ENCODE results near the gene TNFRSF13B. TPM values are rescaled to one million over a fixed set of nuclear protein-coding genes. Genes with fewer than 3 reads are reported as not detected.
A peak's percentile ranks its signal among the peaks of the same experiment; 100 is the strongest.
"Not testable (repeated sequence)": the region's sequence is repeated elsewhere in the genome, so short reads cannot be mapped to it uniquely, and the experiment has no call there.

Gene TNFRSF13B
- total RNA-seq, 1 donor from 2014 or later: not detected

DNA sequence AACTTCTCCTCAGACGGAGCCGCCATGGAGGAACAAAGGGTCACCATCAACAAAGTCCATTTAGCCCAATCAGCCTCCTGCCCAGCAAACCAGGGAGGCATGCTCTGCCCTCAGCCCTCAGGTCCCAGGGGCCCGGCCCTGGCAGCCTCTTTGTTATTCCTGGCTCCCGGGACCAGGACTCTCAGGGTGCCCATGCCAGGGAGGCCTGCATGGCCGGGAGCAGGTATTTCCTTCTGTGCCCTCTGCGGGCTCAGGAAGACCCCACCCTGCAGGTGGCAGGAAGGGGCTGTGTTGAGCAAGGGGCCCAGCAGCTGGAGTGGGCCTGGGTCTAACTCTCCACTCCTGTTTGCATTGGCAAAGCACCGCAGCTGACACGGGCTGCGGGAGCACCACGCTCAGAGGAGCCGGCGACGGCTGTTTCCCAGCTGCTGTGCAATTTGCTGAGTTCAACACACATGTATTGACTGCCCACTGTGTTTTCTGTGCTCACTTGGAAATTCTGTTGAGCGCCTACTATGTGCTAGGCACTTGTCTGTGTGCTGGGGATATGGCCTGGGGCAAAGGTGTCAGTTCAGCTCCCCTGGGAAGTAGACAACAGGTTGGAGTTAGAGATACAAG lies 33.2 kb upstream of the TNFRSF13B start:
- not testable (repeated sequence) for DNase-seq

GRCh38 chr17:17004251-17004996 lies 32.5 kb upstream of the TNFRSF13B start:
- DNase-seq: no peak

GRCh38 chr17:17002731-17003715 lies 31.1 kb upstream of the TNFRSF13B start:
- DNase-seq: not testable (repeated sequence)

DNA sequence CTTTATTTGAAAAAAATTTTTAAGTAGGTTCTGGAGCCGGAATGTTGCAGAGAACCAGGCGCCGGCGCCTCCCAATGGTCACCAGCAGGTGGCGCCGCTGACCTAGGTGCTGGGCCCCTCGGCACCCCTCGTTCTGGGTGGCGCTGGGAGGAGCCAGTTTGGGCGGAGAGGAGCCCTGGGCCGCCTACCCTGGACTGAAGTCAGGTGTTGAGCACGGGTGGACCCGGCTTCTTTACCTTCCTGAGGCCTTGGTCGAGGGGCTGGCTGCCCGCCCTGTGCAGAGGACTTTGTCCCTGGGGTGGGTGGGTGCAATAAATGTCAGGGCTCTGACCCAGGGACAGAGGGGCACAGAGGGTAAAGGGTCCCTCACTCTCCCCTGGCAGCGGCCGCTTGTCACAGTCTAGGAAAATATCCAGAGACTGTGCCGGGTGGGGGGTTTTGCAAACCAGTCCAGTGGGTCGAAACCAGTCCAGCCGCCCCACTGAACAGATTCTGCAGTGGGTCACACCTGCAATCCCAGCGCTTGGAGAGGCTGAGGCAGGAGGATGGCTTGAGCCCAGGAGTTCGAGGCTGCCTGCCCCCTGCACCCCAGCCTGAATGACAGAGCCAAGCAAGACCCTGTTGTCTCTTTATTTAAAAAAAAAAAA lies 30.1 kb upstream of the TNFRSF13B start:
- DNase-seq: peak; percentile 48

GRCh38 chr17:17001076-17001777 lies 29.3 kb upstream of the TNFRSF13B start:
- no peak for DNase-seq

DNA sequence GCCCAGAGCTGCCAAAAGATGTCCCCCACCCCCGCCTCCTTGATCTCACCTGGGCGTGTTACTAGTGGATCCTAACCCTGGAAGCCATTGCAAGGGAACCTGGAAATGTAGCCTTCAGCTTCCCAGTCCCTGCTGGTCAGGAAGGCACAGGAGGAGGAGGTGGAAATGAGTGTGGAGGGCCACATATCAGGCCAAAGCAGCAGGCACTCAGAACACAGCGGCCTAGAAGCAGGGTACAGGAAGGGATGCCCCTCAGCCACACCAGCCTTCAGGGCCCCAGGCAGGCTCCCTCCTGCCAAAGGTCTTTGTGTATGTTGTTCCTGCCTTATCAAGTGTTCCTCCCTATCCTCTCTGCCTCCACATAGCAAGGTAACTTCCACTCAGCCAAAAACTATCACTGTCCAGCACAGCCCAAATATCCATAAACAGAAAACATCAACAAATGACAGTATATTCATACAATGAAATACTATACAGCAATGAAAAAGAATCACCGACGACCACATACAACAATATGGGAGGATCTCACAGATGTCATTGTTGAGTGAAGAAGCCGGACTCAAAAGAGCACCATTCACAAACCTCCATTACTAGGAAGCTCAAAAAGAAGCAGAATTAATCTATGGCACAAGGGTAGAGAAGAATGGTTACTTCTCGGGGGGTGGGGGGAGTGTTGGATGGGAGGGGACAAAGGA lies 28.2 kb upstream of the TNFRSF13B start:
- DNase-seq: no peak

DNA sequence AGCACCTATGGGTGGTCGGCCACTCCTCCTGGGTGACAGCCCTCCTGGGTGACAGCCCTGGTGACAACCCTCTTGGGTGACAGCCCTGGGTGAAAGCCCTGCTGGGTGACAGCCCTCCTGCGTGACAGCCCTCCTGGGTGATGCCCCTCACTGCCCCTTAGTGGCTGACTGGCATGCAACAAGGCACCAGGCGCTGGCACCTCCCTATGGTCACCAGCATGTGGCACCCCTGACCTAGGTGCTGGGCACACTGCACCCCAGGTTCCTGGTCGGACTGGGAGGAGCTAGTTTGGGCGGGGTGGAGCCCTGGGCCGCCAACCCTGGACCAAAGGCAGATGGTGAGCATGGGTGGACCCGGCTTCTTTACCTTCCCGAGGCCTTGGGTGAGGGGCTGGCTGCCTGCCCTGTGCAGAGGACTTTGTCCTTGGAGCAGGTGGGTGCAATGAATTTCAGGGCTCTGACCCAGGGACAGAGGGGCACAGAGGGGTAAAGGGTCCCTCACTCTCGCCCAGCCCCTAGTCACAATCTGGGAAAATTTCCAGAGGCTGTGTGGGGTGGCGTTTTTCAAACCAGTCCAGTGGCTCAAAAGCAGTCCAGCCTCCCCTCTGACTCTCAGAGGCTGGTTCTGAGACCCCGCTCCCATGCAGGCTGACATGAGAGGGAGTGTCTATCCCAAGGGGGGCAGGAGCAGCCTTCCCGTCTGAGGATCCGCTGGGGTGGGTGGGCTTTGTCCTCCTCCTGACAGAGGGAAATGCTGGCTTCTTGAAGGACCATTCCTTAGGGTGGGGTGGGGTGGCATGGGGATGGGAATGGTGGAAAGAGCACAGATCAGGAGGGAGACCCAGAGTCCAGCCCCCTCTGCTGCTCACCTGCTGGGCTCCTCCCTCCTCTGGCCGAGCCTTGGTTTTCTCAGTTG lies 25.9 kb upstream of the TNFRSF13B start:
- no peak for DNase-seq

DNA sequence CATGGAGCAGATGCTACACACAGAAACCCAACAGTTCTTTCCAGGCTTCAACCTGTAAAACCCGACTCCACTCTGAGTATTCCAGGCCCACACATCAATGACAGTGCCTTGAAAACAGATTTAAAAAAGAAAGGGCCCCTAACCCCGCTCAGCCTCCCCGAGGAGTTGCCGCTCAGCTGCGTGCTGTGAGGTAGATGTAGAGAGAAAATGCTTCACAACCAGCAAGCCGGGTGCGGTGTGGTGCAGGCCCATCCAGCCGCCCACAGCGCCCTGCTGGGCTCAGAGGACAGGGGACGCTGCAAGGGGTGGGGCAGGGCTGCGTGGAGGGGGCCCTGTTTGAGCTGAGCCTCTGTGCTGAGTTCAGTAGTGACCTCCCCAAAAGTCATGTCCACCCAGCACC lies 24.8 kb upstream of the TNFRSF13B start:
- DNase-seq: not testable (repeated sequence)

- DNase-seq: no peak
These were observed 24.0 kb upstream of the TNFRSF13B start for GRCh38 chr17:16995930-16996329.

DNA sequence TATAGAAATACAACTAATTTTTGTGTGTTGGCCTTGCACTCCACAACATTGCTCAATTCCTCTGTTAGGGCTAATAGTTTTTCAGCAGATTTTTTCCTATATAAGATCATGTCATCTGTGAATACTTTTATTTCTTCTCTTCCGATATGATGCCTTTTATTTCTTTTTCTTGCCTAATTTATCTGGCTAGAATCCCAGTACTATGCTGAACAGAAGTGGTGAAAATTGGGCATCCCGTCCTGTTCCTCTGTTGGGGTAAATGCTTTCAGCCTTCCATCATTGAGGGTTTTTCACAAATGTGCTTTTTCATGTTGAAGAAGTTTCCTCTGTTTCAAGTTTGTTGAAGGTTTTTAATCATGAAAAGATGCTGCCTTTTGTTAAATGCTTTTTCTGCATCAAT lies 22.7 kb upstream of the TNFRSF13B start:
- no peak for DNase-seq

DNA sequence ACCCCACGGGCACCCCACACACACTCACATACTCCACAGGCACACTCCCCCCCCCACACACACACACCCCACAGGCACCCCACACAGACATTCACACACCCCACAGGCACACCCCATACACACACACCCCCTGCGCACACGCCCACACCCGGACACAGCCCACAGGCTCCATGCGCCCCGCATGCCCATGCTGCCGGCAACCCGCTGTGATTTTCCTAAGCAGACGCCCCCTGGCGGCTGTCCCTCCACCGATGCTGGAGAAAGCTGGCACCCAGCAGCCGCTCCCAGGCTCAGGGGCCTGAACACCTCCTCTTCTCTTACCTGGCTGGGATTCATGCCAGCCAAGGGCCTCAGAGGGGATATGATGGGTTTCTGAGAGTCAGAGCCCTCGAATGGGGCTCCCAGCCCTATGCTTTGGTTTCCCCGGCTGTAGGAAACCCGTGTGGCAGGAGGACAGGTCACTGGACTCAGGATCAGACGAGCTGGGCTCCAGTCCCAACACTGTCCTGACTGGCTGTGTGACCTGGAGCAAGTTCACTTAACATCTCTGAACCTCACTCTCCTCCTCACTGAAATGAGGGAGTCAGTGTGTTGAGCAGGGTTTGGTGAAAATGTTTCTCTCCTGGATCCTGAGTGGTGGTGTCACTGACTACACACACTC lies 19.6 kb upstream of the TNFRSF13B start:
- peak; percentile 49 for DNase-seq

DNA sequence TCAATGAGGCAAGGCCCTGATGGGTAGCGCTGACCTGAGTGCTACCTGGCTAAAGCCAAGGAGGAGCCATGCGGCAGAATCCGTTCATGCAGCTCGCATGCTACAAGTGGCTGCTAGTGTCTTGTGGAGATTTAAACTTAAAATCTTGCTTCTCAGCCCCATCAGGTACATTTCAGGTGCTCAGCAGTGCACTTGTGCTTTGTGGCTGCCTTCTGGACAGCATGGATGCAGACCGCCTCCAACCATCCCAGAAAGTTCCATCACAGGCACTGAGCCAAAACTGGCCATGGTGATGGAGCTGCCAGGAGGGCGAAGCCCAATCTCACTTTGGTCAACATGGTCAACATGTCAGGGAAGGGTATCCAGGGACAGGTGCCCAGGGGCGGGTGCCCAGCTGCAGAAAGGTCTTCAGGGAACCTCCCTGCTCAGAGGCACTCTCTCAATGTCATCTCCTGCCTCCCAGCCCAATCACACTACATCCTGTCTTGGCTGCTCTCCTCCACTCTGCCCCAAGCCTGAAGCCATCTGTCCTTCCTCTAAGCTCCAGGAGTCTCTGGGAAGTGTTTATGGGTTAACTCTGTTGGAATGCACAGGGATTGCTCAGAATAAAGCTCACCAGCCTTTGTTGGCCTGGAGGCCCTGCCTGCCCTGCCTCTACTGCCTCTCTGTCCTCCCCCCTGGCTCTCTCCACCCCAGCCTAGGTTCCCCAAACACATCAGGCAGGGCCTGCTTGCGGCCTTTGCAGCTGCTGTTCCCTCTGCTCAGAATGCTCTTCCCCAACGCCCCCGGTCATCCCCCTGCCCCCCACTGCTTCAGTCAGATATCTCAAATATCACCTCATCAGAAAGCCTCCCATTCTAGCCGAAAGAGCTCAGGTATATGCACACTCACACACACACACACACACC lies 18.3 kb upstream of the TNFRSF13B start:
- no peak for DNase-seq

GRCh38 chr17:16989230-16989952 lies 17.5 kb upstream of the TNFRSF13B start:
- no peak for DNase-seq

GRCh38 chr17:16988749-16989229 lies 16.9 kb upstream of the TNFRSF13B start:
- DNase-seq: no peak

GRCh38 chr17:16987830-16988601 lies 16.1 kb upstream of the TNFRSF13B start:
- peak; percentile 54 for DNase-seq

GRCh38 chr17:16987066-16987829 lies 15.3 kb upstream of the TNFRSF13B start:
- DNase-seq: no peak

All from occipital lobe (tissue), 2 donors.